Effector memory CD8-positive, alpha-beta T cell (primary cell): ENCODE results near the gene DBX1.
"Not testable (repeated sequence)": the region's sequence is repeated elsewhere in the genome, so short reads cannot be mapped to it uniquely, and the experiment has no call there.

Source experiments
- ATAC-seq: fragments of 150-1000 bp; cut with Tn5 transposase; replicated peaks from 2 replicates; pipeline ENCODE4 v1.10.0; 2021; ENCODE audit warnings: mild to moderate bottlenecking, moderate library complexity
- DNase-seq, 3 experiments: peaks; one replicate each; pipeline ENCODE4 v3.0.0; 2021
- H3K27ac Mint-ChIP-seq, 2 donors: one replicate each; pipeline ENCODE4 v1.8.0; 2022; ENCODE audit warnings: mild to moderate bottlenecking in 2 of 2, mixed read lengths in 2 of 2, moderate library complexity in 2 of 2
- H3K27me3 Mint-ChIP-seq, 2 donors: one replicate each; pipeline ENCODE4 v1.8.0; 2022; ENCODE audit warnings: mixed read lengths in 2 of 2
- H3K36me3 Mint-ChIP-seq: one replicate; pipeline ENCODE4 v1.8.0; 2022; ENCODE audit warnings: mild to moderate bottlenecking, moderate library complexity, mixed read lengths; ENCODE audit not compliant: insufficient read depth
- H3K4me1 Mint-ChIP-seq, 2 donors: one replicate each; pipeline ENCODE4 v1.8.0; 2022; ENCODE audit warnings: low read depth in 2 of 2, mixed read lengths in 2 of 2
- H3K4me3 Mint-ChIP-seq, 2 donors: one replicate each; pipeline ENCODE4 v1.8.0; 2022; ENCODE audit warnings: mild to moderate bottlenecking in 2 of 2, mixed read lengths in 2 of 2, moderate library complexity in 2 of 2
- H3K9me3 Mint-ChIP-seq, 2 donors: one replicate each; pipeline ENCODE4 v1.8.0; 2022; ENCODE audit warnings: mixed read lengths in 2 of 2

The DBX1 gene

GRCh38 chr11:20156876-20157613 lies 3.2 kb downstream of the DBX1 start:
- peak; percentile 69 for ATAC-seq
- H3K27ac Mint-ChIP-seq: no peak overlapping the region
- peak overlapping the region; percentile 75 to 86 for H3K4me3 Mint-ChIP-seq
- peak in 1 of 3 experiments; percentile 3 for DNase-seq
- peaks cover 62 to 78% of the 10 kb centered on the region in 2 donors for H3K27me3 Mint-ChIP-seq
- H3K9me3 Mint-ChIP-seq: peaks cover 4 to 16% of the 10 kb centered on the region in 2 donors
- H3K4me1 Mint-ChIP-seq: peaks cover 18 to 20% of the 10 kb centered on the region in 2 donors
- peaks cover 20% of the 10 kb centered on the region for H3K36me3 Mint-ChIP-seq

GRCh38 chr11:20156280-20156875 lies 3.9 kb downstream of the DBX1 start:
- Mint-ChIP-seq H3K27me3 (peaks cover 57 to 71% of the 10 kb centered on the region in 2 donors), H3K9me3 (peaks cover 4 to 16% of the 10 kb centered on the region in 2 donors), H3K4me3 (peak overlapping the region; percentile 75 to 86), H3K27ac (no peak overlapping the region), H3K36me3 (peaks cover 18% of the 10 kb centered on the region), H3K4me1 (peaks cover 18 to 20% of the 10 kb centered on the region in 2 donors)
- DNase-seq (peak; percentile 26 to 31 (median 29)), ATAC-seq (peak; percentile 75)

DNA sequence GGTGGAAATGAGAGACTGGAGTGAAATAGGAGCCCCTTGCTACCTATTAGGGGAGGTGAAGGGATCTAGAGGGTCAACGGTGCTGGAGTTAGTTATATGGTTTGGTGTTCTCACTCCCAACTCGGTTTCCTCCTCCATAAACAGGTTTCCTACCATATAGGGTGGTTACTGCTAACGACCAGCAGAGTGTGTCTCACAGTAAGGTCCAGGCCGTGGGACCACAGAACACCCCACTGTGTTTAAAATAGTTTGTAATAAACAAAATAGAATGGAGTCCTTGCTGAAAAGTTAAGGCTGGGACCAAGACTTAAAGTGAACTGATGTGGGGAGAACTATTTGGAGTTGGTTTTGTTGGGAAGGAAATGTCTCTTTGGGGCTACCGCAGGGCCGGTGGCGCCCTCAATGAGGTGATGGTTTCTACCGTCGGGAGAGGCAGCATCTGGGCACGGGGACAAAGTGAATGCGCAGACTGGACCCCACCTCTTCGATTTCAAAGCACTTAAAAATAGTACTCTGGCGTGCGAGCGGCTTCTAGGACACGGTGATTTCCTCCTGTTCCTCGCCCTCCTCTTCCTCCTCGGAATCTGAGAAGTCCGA lies 4.5 kb downstream of the DBX1 start:
- DNase-seq (no peak), ATAC-seq (no peak)
- Mint-ChIP-seq H3K4me3 (peak overlapping the region; percentile 75 to 86), H3K27me3 (peaks cover 53 to 65% of the 10 kb centered on the region in 2 donors), H3K36me3 (peaks cover 14% of the 10 kb centered on the region), H3K9me3 (peaks cover 4 to 16% of the 10 kb centered on the region in 2 donors), H3K4me1 (peaks cover 18 to 20% of the 10 kb centered on the region in 2 donors), H3K27ac (no peak overlapping the region)

DNA sequence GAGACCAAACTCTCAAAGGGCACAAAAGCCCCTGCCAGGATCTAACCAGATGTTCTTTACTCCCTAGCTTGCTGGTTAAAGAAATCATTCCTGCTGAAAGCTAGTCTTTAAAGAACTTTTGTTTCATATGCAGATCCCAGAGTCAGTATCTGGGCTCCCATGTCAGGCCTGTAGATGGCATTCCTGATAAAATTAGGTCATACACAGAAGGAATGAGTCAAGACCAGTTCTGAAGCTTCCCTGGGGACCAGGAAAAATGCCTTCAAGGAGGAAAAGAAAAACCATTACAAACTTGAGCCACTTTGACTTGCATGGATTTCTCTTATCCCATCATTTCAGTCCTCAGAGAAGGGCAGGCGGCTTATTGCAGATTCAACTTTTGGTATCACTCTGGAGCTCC lies 5.9 kb downstream of the DBX1 start:
- DNase-seq (no peak), ATAC-seq (no peak)
- Mint-ChIP-seq H3K4me3 (no peak overlapping the region), H3K27ac (no peak overlapping the region), H3K27me3 (peaks cover 45 to 51% of the 10 kb centered on the region in 2 donors), H3K36me3 (peaks cover 14% of the 10 kb centered on the region), H3K9me3 (peaks cover 4 to 16% of the 10 kb centered on the region in 2 donors), H3K4me1 (peaks cover 18 to 20% of the 10 kb centered on the region in 2 donors)

DNA sequence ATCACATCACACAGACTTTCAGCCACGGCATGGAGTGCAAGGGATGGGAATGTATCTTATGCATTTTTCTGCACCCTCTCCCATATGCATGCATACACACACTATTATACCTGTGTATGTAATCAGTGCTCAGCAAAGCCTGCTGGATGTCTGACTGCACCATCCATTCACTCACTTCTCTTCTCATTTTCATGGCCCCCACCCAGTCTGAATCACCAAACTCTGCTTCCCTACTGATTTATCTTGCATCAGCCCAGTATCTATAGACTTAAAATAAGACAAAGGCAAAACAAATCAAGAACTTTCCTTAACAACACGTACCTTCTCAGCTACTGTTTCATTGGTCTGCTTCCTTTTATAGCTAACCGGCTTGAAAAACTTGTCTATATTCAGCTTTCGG lies 21.6 kb downstream of the DBX1 start:
- ATAC-seq (no peak), DNase-seq (no peak)
- H3K4me1 Mint-ChIP-seq: no peaks in the 10 kb centered on the region
- no peak overlapping the region for H3K27ac Mint-ChIP-seq
- peaks cover 44 to 62% of the 10 kb centered on the region in 2 donors for H3K27me3 Mint-ChIP-seq
- H3K9me3 Mint-ChIP-seq: no peaks in the 10 kb centered on the region
- no peaks in the 10 kb centered on the region for H3K36me3 Mint-ChIP-seq
- no peak overlapping the region for H3K4me3 Mint-ChIP-seq

DNA sequence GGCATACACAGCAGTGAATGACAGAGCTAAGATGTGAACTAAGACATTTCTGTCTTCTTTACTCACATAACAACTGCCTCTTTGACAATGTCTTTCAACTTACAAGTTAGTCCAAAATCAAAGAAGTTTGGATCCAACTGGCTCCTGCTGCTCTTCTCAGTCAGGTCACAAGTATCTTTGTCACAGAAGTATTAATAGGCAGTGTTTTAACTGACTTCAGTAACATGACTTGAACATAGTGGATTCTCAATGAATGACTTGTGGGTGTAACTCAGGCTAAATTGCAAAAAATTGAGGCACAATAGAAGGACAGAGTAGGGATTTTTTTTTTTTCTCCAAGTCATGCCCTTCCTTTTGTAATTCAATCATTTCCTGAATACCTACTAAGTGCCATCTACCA lies 22.6 kb downstream of the DBX1 start:
- ATAC-seq: no peak

GRCh38 chr11:20134991-20135736 lies 25.1 kb downstream of the DBX1 start:
- DNase-seq: no peak
- H3K27me3 Mint-ChIP-seq: peaks cover 43 to 65% of the 10 kb centered on the region in 2 donors
- no peak overlapping the region for H3K27ac Mint-ChIP-seq
- no peak overlapping the region for H3K4me3 Mint-ChIP-seq
- no peaks in the 10 kb centered on the region for H3K9me3 Mint-ChIP-seq
- peaks cover 4 to 7% of the 10 kb centered on the region in 2 donors for H3K4me1 Mint-ChIP-seq
- H3K36me3 Mint-ChIP-seq: no peaks in the 10 kb centered on the region
- ATAC-seq: no peak

More for the DNA sequence above, 22.6 kb downstream of the DBX1 start:
- Mint-ChIP-seq H3K36me3 (no peaks in the 10 kb centered on the region), H3K4me1 (peaks cover 0 to under 1% of the 10 kb centered on the region in 2 donors), H3K4me3 (no peak overlapping the region), H3K27ac (no peak overlapping the region), H3K9me3 (no peaks in the 10 kb centered on the region), H3K27me3 (peaks cover 51 to 72% of the 10 kb centered on the region in 2 donors)
- DNase-seq: no peak

GRCh38 chr11:20132667-20133039 lies 27.6 kb downstream of the DBX1 start:
- H3K27ac Mint-ChIP-seq: no peak overlapping the region
- ATAC-seq (no peak), DNase-seq (no peak)
- H3K27me3 Mint-ChIP-seq: peaks cover 24 to 44% of the 10 kb centered on the region in 2 donors
- no peaks in the 10 kb centered on the region for H3K36me3 Mint-ChIP-seq
- H3K4me1 Mint-ChIP-seq: peaks cover 4 to 7% of the 10 kb centered on the region in 2 donors
- H3K4me3 Mint-ChIP-seq: peak overlapping the region; percentile 73 to 77
- H3K9me3 Mint-ChIP-seq: no peaks in the 10 kb centered on the region

DNA sequence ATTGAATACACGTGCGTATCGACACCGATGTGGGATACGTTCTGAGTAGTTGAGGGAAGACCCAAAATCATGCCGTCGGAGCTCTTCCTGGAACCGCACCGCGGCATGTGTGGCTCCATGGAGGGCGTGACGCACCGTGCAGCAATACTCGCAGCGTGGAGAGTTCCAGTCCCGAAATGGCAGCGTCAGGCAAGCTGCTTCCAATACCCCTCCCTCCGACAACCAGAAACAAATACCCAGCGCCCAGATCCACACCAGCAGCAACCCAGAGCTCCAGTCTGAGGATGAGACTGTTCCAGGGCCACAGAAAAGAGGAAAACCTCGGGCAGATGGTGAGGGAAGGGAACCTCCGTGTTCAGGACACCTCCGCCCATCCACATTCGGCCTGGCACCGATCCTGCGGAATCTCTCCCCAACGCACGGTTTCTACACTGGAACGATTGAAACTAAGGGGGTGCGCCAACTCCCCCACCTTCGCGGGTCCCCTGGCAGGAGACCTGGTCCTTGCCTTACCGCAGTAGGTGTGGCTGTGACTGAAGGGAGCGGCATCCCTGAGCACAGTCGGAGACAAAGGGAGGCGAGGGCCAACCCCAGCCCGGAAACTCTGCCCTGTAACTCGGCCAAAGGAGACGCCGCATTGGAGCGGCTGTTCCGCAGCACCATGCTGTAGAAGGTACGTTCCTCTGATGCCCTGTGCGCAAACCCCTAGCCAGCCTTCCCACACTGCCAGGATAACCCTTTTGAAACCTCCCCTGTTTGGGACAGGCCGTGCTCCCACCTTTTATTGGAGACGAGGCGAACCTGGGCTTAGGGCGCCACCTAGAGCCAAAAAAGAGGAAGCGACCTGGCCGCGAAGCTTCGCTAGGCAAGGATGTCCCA lies 28.2 kb downstream of the DBX1 start:
- H3K4me1 Mint-ChIP-seq: peaks cover 4 to 7% of the 10 kb centered on the region in 2 donors
- ATAC-seq: peak; percentile 51
- H3K36me3 Mint-ChIP-seq: no peaks in the 10 kb centered on the region
- peaks cover 24 to 44% of the 10 kb centered on the region in 2 donors for H3K27me3 Mint-ChIP-seq
- DNase-seq: peak; percentile 17 to 31 (median 30)
- H3K4me3 Mint-ChIP-seq: peak overlapping the region; percentile 73 to 77
- H3K9me3 Mint-ChIP-seq: no peaks in the 10 kb centered on the region
- H3K27ac Mint-ChIP-seq: no peak overlapping the region

DNA sequence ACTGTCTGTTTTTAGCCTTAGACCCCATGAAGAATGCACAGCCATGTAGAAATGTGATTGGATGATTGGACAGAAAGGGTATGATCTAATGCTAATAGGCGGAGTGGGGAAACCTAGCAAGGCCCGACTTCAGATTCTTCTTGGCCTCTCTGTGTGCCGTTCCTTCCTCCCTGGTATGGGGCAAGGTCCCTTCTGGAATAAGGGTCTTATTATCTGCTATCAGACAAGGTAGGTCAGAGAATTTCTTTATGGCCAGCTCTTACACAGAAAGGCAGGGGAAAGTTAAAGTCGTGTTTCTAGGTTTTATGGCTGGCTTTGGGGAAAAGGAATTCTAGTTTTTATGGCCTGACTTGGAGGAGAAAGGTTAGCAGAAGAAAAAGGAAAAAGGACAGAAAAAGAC lies 30.6 kb downstream of the DBX1 start:
- no peaks in the 10 kb centered on the region for H3K9me3 Mint-ChIP-seq
- no peak for DNase-seq
- H3K36me3 Mint-ChIP-seq: no peaks in the 10 kb centered on the region
- H3K27me3 Mint-ChIP-seq: peaks cover 24 to 41% of the 10 kb centered on the region in 2 donors
- ATAC-seq: no peak
- no peak overlapping the region for H3K4me3 Mint-ChIP-seq
- no peak overlapping the region for H3K27ac Mint-ChIP-seq
- H3K4me1 Mint-ChIP-seq: peaks cover 4 to 7% of the 10 kb centered on the region in 2 donors

GRCh38 chr11:20128528-20128825 lies 31.8 kb downstream of the DBX1 start:
- not testable (repeated sequence) for H3K4me3 Mint-ChIP-seq, DNase-seq, H3K4me1 Mint-ChIP-seq, H3K9me3 Mint-ChIP-seq, ATAC-seq, H3K27ac Mint-ChIP-seq, H3K36me3 Mint-ChIP-seq
- peaks cover 12 to 29% of the 10 kb centered on the region in 2 donors for H3K27me3 Mint-ChIP-seq

DNA sequence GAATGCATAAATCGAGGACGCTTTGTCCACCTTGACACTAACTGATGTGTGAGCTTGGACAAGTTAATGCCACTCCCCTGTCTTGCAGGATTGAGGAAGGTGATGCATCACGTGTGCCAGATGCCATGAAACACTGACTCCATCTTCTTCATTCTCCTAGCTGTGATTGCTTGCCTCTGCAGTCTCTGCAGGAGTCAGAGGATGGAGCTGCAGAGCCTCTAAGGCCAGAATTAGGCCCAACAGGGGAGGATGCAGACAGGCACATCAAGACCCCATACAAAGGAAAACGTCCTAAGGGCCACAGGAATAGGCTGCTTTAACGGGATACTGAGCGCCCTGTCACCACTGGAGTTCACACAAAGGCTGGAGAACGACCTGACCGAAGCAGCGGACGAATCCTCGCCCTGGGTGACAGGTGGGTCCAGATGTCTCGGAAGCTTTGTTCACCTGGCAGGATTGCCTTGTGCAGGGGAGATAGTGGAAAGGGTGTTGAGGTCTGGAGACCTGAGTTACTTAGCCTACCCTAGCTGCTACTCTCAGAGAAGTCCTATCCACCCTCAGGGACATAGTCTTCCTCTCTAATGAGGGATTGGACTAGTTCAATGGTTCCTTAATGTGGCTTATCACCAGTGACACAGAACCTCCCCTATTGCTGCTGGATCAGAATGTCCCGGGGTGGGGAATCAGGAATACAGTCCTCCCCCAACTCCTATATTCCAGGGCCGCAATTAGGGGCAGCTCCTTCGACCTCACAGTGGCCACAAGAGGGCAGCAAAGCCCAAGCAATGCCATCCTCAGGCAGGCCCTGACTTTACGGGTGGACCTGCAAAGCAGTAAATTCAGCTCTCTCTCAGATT lies 32.4 kb downstream of the DBX1 start:
- Mint-ChIP-seq H3K4me3 (no peak overlapping the region), H3K4me1 (peaks cover 4 to 7% of the 10 kb centered on the region in 2 donors), H3K36me3 (no peaks in the 10 kb centered on the region), H3K27me3 (peaks cover 9 to 24% of the 10 kb centered on the region in 2 donors), H3K27ac (no peak overlapping the region), H3K9me3 (no peaks in the 10 kb centered on the region)
- ATAC-seq (peak; percentile 80), DNase-seq (peak; percentile 62 to 72 (median 63))
